Smooth muscle cell (in vitro differentiated cells): ENCODE data around the gene CATSPER3. TPM values are rescaled to one million over a fixed set of nuclear protein-coding genes. Genes with fewer than 3 reads are reported as not detected.

Experiments used
- DNase-seq: peaks from one replicate; lab custom pipeline; 2025; ENCODE audit not compliant: unreplicated experiment; lab: John Stamatoyannopoulos, UW
- H2AFZ ChIP-seq: fragments of 200-600 bp; sonication (generic); 2 replicates; pipeline ENCODE4 v1.6.0; 2016; ENCODE audit warnings: antibody characterized with exemption, low read depth, mild to moderate bottlenecking
- H3F3A ChIP-seq: fragments of 200-600 bp; sonication (generic); 2 replicates; pipeline ENCODE4 v1.6.0; 2017; ENCODE audit warnings: antibody characterized with exemption, low read depth
- H3K27ac ChIP-seq: fragments of 200-600 bp; sonication (generic); 2 replicates; pipeline ENCODE4 v1.5.1; 2016; ENCODE audit warnings: low read depth, mild to moderate bottlenecking
- H3K27me3 ChIP-seq: fragments of 200-600 bp; sonication (generic); 2 replicates; pipeline ENCODE4 v1.6.1; 2016; ENCODE audit warnings: low read depth, mild to moderate bottlenecking
- H3K36me3 ChIP-seq: fragments of 200-600 bp; sonication (generic); 2 replicates; pipeline ENCODE4 v1.5.1; 2016; ENCODE audit warnings: low read depth
- H3K4me1 ChIP-seq: fragments of 200-600 bp; sonication (generic); 2 replicates; pipeline ENCODE4 v1.5.1; 2016; ENCODE audit warnings: low read depth
- H3K4me2 ChIP-seq: fragments of 200-600 bp; sonication (generic); 2 replicates; pipeline ENCODE4 v1.6.0; 2016; ENCODE audit warnings: mild to moderate bottlenecking
- H3K4me3 ChIP-seq: fragments of 200-600 bp; sonication (generic); 2 replicates; pipeline ENCODE4 v1.5.1; 2016; ENCODE audit warnings: mild to moderate bottlenecking
- H3K79me2 ChIP-seq: fragments of 200-600 bp; sonication (generic); 2 replicates; pipeline ENCODE4 v1.6.0; 2016; ENCODE audit warnings: low read depth, mild to moderate bottlenecking
- H3K9ac ChIP-seq: fragments of 200-600 bp; sonication (generic); 2 replicates; pipeline ENCODE4 v1.6.0; 2016; ENCODE audit warnings: low read depth
- H3K9me3 ChIP-seq: fragments of 200-600 bp; sonication (generic); replicated peaks from 2 replicates; pipeline ENCODE4 v1.5.1; 2016; ENCODE audit warnings: low read depth
- H4K20me1 ChIP-seq: fragments of 200-600 bp; sonication (generic); 2 replicates; pipeline ENCODE4 v1.6.0; 2016; ENCODE audit warnings: low read depth
- WGBS: methylation state at CpG from one replicate; pipeline ENCODE4 v1.1.7; 2016; ENCODE audit warnings: low lambda C conversion rate; 5-methylcytosine and 5-hydroxymethylcytosine counted together
- polyA plus RNA-seq: library from polyadenylated mRNA; unstranded; fragments of >200 nt; fragmentation: Nextera tagmentation; extraction: Ambion mirVana; gene quantifications from 2 replicates; pipeline ENCODE4 v1.2.1, GENCODE V29; 2016
- total RNA-seq: library from RNA; depleted of rRNA; stranded (reverse); fragments of >200 nt; gene quantifications from 2 replicates; pipeline ENCODE4 v1.2.3, GENCODE V29; 2014
- TF ChIP-seq, protein P1 (sequence below): fragments of 200-600 bp; sonication (generic); IDR thresholded peaks from 2 replicates; pipeline ENCODE4 v1.5.1; 2017; ENCODE audit warnings: borderline replicate concordance, mild to moderate bottlenecking, antibody characterized with exemption; ENCODE audit not compliant: insufficient read depth, poor library complexity, severe bottlenecking

Gene CATSPER3
- total and polyA plus RNA-seq, 2 experiments from 2014 or later = not detected

DNA sequence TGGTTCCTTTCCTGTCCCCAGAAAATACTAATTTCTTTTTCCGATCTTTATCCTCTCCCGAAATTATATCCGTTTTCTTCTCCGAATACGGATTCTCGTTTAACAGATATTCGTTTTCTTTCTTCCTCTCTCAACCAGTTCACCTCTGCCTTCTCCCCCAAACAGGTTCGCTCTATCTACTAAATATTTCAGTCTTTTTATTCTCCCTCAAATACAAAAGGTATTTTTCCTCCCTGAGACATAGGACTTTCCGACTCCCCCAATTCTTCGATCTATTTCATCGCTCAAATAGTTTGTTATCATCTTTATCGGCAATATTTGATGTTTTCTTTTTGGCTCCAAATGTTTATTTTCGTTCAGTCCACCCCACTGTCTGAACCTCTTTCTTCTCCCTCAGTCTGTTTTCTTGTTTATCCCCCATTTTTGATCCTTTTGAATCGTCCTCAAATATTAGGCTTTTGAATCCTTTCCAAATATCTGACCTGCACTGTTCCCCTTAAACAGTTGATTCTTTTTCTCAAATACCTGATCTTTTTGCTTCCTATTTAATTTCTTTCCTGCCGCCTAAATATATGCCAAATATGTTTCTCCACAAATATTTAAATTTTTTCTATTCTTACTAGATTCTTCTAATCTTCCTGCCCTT lies 61.9 kb downstream of the CATSPER3 start:
- peak overlapping the region; percentile 84 for H3K27ac ChIP-seq
- TF ChIP-seq, protein P1, sequence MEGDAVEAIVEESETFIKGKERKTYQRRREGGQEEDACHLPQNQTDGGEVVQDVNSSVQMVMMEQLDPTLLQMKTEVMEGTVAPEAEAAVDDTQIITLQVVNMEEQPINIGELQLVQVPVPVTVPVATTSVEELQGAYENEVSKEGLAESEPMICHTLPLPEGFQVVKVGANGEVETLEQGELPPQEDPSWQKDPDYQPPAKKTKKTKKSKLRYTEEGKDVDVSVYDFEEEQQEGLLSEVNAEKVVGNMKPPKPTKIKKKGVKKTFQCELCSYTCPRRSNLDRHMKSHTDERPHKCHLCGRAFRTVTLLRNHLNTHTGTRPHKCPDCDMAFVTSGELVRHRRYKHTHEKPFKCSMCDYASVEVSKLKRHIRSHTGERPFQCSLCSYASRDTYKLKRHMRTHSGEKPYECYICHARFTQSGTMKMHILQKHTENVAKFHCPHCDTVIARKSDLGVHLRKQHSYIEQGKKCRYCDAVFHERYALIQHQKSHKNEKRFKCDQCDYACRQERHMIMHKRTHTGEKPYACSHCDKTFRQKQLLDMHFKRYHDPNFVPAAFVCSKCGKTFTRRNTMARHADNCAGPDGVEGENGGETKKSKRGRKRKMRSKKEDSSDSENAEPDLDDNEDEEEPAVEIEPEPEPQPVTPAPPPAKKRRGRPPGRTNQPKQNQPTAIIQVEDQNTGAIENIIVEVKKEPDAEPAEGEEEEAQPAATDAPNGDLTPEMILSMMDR = no peak
- peak overlapping the region; percentile 86 for H3K9ac ChIP-seq
- peak overlapping the region; percentile 98 for H3K4me2 ChIP-seq
- H3K79me2 ChIP-seq = peaks cover 93% of the 10 kb centered on the region
- H2AFZ ChIP-seq = no peak overlapping the region
- H4K20me1 ChIP-seq = peaks cover 73% of the 10 kb centered on the region
- no peaks in the 10 kb centered on the region for H3K9me3 ChIP-seq
- DNase-seq = no peak
- H3F3A ChIP-seq = peaks cover 15% of the 10 kb centered on the region
- H3K27me3 ChIP-seq = peaks cover 18% of the 10 kb centered on the region
- H3K4me3 ChIP-seq = peak overlapping the region; percentile 88
- no peaks in the 10 kb centered on the region for H3K36me3 ChIP-seq
- 16% methylated on average over 15 of the region's 15 CpGs for WGBS
- H3K4me1 ChIP-seq = peaks cover 23% of the 10 kb centered on the region

GRCh38 chr5:135030123-135030955 lies 62.6 kb downstream of the CATSPER3 start:
- no peaks in the 10 kb centered on the region for H3K9me3 ChIP-seq
- H3K4me3 ChIP-seq = peak overlapping the region; percentile 88
- peaks cover 93% of the 10 kb centered on the region for H3K79me2 ChIP-seq
- TF ChIP-seq, protein P1 = no peak
- H4K20me1 ChIP-seq = peaks cover 66% of the 10 kb centered on the region
- peak overlapping the region; percentile 84 for H3K27ac ChIP-seq
- peak overlapping the region; percentile 98 for H3K4me2 ChIP-seq
- H3F3A ChIP-seq = peaks cover 15% of the 10 kb centered on the region
- no peak for DNase-seq
- peak overlapping the region; percentile 86 for H3K9ac ChIP-seq
- H3K36me3 ChIP-seq = no peaks in the 10 kb centered on the region
- H3K27me3 ChIP-seq = peaks cover 18% of the 10 kb centered on the region
- peaks cover 27% of the 10 kb centered on the region for H3K4me1 ChIP-seq
- 12% methylated on average over 13 of the region's 13 CpGs for WGBS
- H2AFZ ChIP-seq = no peak overlapping the region

DNA sequence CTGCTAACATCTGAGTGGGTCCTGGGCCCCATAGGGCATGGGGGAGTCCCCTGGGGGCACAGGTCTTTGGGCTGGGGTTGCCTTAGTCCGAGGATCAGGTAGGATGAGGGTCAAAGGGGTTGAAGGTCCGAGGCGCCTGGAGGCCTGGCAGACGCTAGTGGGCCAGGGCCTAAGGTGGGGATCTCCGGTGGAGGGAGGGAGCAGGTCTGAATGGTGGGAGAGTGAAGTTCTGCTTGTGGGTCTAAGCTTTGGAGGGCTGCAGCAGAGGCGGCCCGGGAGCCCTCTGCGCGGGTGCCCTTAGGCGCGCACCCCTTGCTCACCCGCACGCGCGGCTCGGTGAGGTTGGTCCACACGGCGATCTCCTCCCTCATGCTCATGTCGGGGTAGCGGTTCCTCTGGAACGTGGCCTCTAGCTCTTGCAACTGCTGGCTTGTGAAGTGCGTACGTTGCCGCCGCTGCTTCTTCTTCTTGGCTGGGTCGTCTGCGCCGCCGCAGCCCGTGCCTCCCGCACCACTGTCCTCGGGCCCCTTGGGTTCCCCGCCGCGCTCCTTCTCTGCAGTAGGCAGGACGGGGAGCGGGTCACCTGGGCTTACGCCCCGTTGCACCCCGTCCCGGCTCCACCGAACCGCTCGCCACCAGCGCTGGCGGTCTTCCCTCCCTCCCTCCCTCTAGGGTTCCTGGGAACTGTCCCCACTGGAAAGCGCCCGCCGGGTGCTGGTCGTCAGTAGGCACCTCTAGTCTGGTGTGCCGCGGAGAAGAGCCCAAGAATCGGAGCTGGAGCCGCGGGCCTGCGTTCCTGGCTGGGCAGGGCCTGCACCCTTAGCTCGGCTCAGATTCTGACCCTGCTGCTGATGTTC lies 63.5 kb downstream of the CATSPER3 start:
- TF ChIP-seq, protein P1 = no peak
- peaks cover 92% of the 10 kb centered on the region for H3K79me2 ChIP-seq
- H3K9ac ChIP-seq = peak overlapping the region; percentile 86
- no peaks in the 10 kb centered on the region for H3K36me3 ChIP-seq
- WGBS = 3% methylated on average over 35 of the region's 57 CpGs
- peak overlapping the region; percentile 84 for H3K27ac ChIP-seq
- H2AFZ ChIP-seq = no peak overlapping the region
- peaks cover 13% of the 10 kb centered on the region for H3F3A ChIP-seq
- peaks cover 18% of the 10 kb centered on the region for H3K27me3 ChIP-seq
- peak overlapping the region; percentile 98 for H3K4me2 ChIP-seq
- H3K4me1 ChIP-seq = peaks cover 25% of the 10 kb centered on the region
- no peaks in the 10 kb centered on the region for H3K9me3 ChIP-seq
- H4K20me1 ChIP-seq = peaks cover 57% of the 10 kb centered on the region
- peak overlapping the region; percentile 88 for H3K4me3 ChIP-seq
- DNase-seq = no peak
